ENCODE data around the gene GCSH. TPM values are rescaled to one million over a fixed set of nuclear protein-coding genes. Genes with fewer than 3 reads are reported as not detected.

Gene GCSH
- total and polyA plus RNA-seq, 2 of the 13 experiments (the other 11 are each of a cell fraction or from before 2014, with no cell fraction given), result 35.9 to 103 TPM

- no peak for TF ChIP-seq ZNF142 (CRISPR knock-in tag; IDR thresholded peaks at IDR 0.05)
- peak; percentile 33; the same call in 1 of the 2 replicates for TF ChIP-seq TARDBP (CRISPR knock-in tag; IDR thresholded peaks at IDR 0.05)
- peak; percentile 46 for TF ChIP-seq TEAD3 (CRISPR knock-in tag; optimal IDR thresholded peaks at IDR 0.05; ENCODE audit: borderline replicate concordance)
- TF ChIP-seq NR2C2 (CRISPR knock-in tag; IDR thresholded peaks at IDR 0.05; ENCODE audit: borderline replicate concordance), result peak; percentile 88
- 0 out of 2 replicates have a peak, but pooled peaks have one; percentile 50 for TF ChIP-seq ZNF746 (CRISPR knock-in tag; IDR thresholded peaks at IDR 0.05)
- peak; percentile 48; the same call in 1 of the 2 replicates for TF ChIP-seq KDM5B (CRISPR knock-in tag; IDR thresholded peaks at IDR 0.05; ENCODE audit: borderline replicate concordance)
- TF ChIP-seq HMG20A (CRISPR knock-in tag; IDR thresholded peaks at IDR 0.05; ENCODE audit: borderline replicate concordance), result peak; percentile 53; the same call in 1 of the 2 replicates
- TF ChIP-seq MNT (IDR thresholded peaks at IDR 0.05), result no peak
- no peak for TF ChIP-seq TEAD2 (CRISPR knock-in tag; IDR thresholded peaks at IDR 0.05)
- no peak for TF ChIP-seq MAFK (conservative IDR thresholded peaks at IDR 0.05 in 1 of 2, IDR thresholded peaks at IDR 0.05 in 1 of 2; ENCODE audit: low read length in 2 of 2)
- TF ChIP-seq NFAT5 (CRISPR knock-in tag; IDR thresholded peaks at IDR 0.05), result no peak
- no peak for TF ChIP-seq SOX6 (IDR thresholded peaks at IDR 0.05)
- TF ChIP-seq SOX6 (CRISPR knock-in tag; IDR thresholded peaks at IDR 0.05), result peak; percentile 60; the same call in 1 of the 2 replicates
- TF ChIP-seq NR2F1 (CRISPR knock-in tag; IDR thresholded peaks at IDR 0.05), result peak; percentile 8 to 78; a peak in 2 of 4 replicates
- TF ChIP-seq TRIM24 (CRISPR knock-in tag; IDR thresholded peaks at IDR 0.05), result peak; percentile 85
- TF ChIP-seq NFIC (IDR thresholded peaks at IDR 0.05; ENCODE audit: low read length), result 0 out of 2 replicates have a peak, but pooled peaks have one; percentile 22
These were observed 27.1 kb upstream of the GCSH start (continued) for GRCh38 chr16:81123092-81123852.
